ENCODE data around the gene GRID2. TPM values are rescaled to one million over a fixed set of nuclear protein-coding genes. Genes with fewer than 3 reads are reported as not detected.
A peak's percentile ranks its signal among the peaks of the same experiment; 100 is the strongest.

Gene GRID2
- total RNA-seq, 6 experiments from 2014 or later = not detected

GRCh38 chr4:93433840-93434239 is 1130.1 kb downstream of the GRID2 start:
- H3K27me3 ChIP-seq = no peaks in the 10 kb centered on the region
- no peaks in the 10 kb centered on the region for H3K4me1 ChIP-seq
- intact Hi-C loops (cut with DNase I) = no loop called here
- DNase-seq = no peak
- 49% methylated on average over 3 of the region's 3 CpGs for WGBS (ENCODE audit: insufficient coverage, low coverage, low lambda C conversion rate, missing lambda C conversion rate)
- TF ChIP-seq CTCF (IDR thresholded peaks at IDR 0.05) (no peak), POLR2A (IDR thresholded peaks at IDR 0.05) (no peak)
- no peak overlapping the region for H3K4me3 ChIP-seq
- H3K9me3 ChIP-seq = no peaks in the 10 kb centered on the region
- no peak for ATAC-seq
- no peak overlapping the region for H3K27ac ChIP-seq
- H3K36me3 ChIP-seq = no peaks in the 10 kb centered on the region

GRCh38 chr4:93436000-93436626 is 1132.3 kb downstream of the GRID2 start:
- no peaks in the 10 kb centered on the region for H3K27me3 ChIP-seq
- no peak overlapping the region for H3K4me3 ChIP-seq
- intact Hi-C loops (cut with DNase I) = no loop called here
- 39% methylated on average over 3 of the region's 3 CpGs for WGBS (ENCODE audit: insufficient coverage, low coverage, low lambda C conversion rate, missing lambda C conversion rate)
- no peaks in the 10 kb centered on the region for H3K9me3 ChIP-seq
- DNase-seq (no peak), ATAC-seq (peak in 3 of 4 donors; percentile 11 to 30 (median 21))
- H3K4me1 ChIP-seq = no peaks in the 10 kb centered on the region
- H3K36me3 ChIP-seq = no peaks in the 10 kb centered on the region
- no peak for TF ChIP-seq CTCF (IDR thresholded peaks at IDR 0.05)
- TF ChIP-seq POLR2A (IDR thresholded peaks at IDR 0.05) = no peak
- no peak overlapping the region for H3K27ac ChIP-seq

- Histone ChIP-seq H3K9me3 (no peaks in the 10 kb centered on the region), H3K27me3 (no peaks in the 10 kb centered on the region), H3K4me1 (no peaks in the 10 kb centered on the region), H3K4me3 (no peak overlapping the region), H3K36me3 (no peaks in the 10 kb centered on the region), H3K27ac (no peak overlapping the region)
- 31% methylated on average over 3 of the region's 3 CpGs for WGBS (ENCODE audit: insufficient coverage, low coverage, low lambda C conversion rate, missing lambda C conversion rate)
- DNase-seq (no peak), ATAC-seq (no peak)
- no peak for TF ChIP-seq POLR2A (IDR thresholded peaks at IDR 0.05)
- no peak for TF ChIP-seq CTCF (IDR thresholded peaks at IDR 0.05)
- intact Hi-C loops (cut with DNase I) = no loop called here
Measured at GRCh38 chr4:93437991-93438390, 1134.2 kb downstream of the GRID2 start.

GRCh38 chr4:93444860-93445259 is 1141.1 kb downstream of the GRID2 start:
- Histone ChIP-seq H3K4me1 (no peaks in the 10 kb centered on the region), H3K36me3 (no peaks in the 10 kb centered on the region), H3K4me3 (no peak overlapping the region), H3K9me3 (no peaks in the 10 kb centered on the region), H3K27ac (no peak overlapping the region), H3K27me3 (no peaks in the 10 kb centered on the region)
- TF ChIP-seq CTCF (IDR thresholded peaks at IDR 0.05) = no peak
- TF ChIP-seq POLR2A (IDR thresholded peaks at IDR 0.05) = no peak
- DNase-seq (no peak), ATAC-seq (no peak)
- intact Hi-C loops (cut with DNase I) = no loop called here
- 86% methylated on average over 1 of the region's 1 CpG for WGBS (ENCODE audit: insufficient coverage, low coverage, low lambda C conversion rate, missing lambda C conversion rate)

- Histone ChIP-seq H3K4me1 (no peaks in the 10 kb centered on the region), H3K4me3 (no peak overlapping the region), H3K36me3 (no peaks in the 10 kb centered on the region), H3K27me3 (no peaks in the 10 kb centered on the region), H3K27ac (no peak overlapping the region), H3K9me3 (no peaks in the 10 kb centered on the region)
- TF ChIP-seq POLR2A (IDR thresholded peaks at IDR 0.05) (no peak), CTCF (IDR thresholded peaks at IDR 0.05) (no peak)
- 50% methylated on average over 1 of the region's 1 CpG for WGBS (ENCODE audit: insufficient coverage, low coverage, low lambda C conversion rate, missing lambda C conversion rate)
- DNase-seq (no peak), ATAC-seq (no peak)
- intact Hi-C loops (cut with DNase I) = no loop called here
Measured at GRCh38 chr4:93446038-93446437, 1142.3 kb downstream of the GRID2 start.
